Smooth muscle cell of the brain vasculature (primary cell): ENCODE results near the gene ETV4.

Source experiments
- DNase-seq: peaks from one replicate; pipeline ENCODE4 v3.0.0-alpha.2; 2012; ENCODE audit warnings: low read depth, low spot score

The ETV4 gene

GRCh38 chr17:43573579-43574321 is 27.6 kb upstream of the ETV4 start:
- DNase-seq, result no peak

GRCh38 chr17:43572368-43572980 is 26.3 kb upstream of the ETV4 start:
- no peak for DNase-seq

GRCh38 chr17:43570518-43570928 is 24.4 kb upstream of the ETV4 start:
- no peak for DNase-seq

GRCh38 chr17:43568506-43569082 is 22.5 kb upstream of the ETV4 start:
- no peak for DNase-seq

GRCh38 chr17:43563600-43564594 is 17.8 kb upstream of the ETV4 start:
- DNase-seq, result no peak

GRCh38 chr17:43562679-43563599 is 16.8 kb upstream of the ETV4 start:
- no peak for DNase-seq

- no peak for DNase-seq
Measured at GRCh38 chr17:43560461-43561427, 14.6 kb upstream of the ETV4 start.

- DNase-seq, result no peak
Measured at GRCh38 chr17:43559161-43559816, 13.1 kb upstream of the ETV4 start.

GRCh38 chr17:43558805-43559160 is 12.6 kb upstream of the ETV4 start:
- DNase-seq, result no peak

- DNase-seq, result no peak
Measured at GRCh38 chr17:43556292-43556691, 10.2 kb upstream of the ETV4 start.

GRCh38 chr17:43554857-43555256 is 8.7 kb upstream of the ETV4 start:
- DNase-seq, result no peak

GRCh38 chr17:43553573-43553972 is 7.4 kb upstream of the ETV4 start:
- no peak for DNase-seq

GRCh38 chr17:43552229-43552837 is 6.2 kb upstream of the ETV4 start:
- DNase-seq, result no peak

GRCh38 chr17:43550754-43551153 is 4.6 kb upstream of the ETV4 start:
- no peak for DNase-seq

GRCh38 chr17:43549496-43549895 is 3.4 kb upstream of the ETV4 start:
- DNase-seq, result no peak

- no peak for DNase-seq
Measured at GRCh38 chr17:43548689-43549379, 2.7 kb upstream of the ETV4 start.

GRCh38 chr17:43547659-43548256 is 1.6 kb upstream of the ETV4 start:
- no peak for DNase-seq

GRCh38 chr17:43547189-43547550 is 1.0 kb upstream of the ETV4 start:
- DNase-seq, result no peak
